NB4 (cell line): ENCODE data around the gene DNAAF3.

ENCODE experiments used
- MYC ChIP-seq: IDR thresholded peaks from 2 replicates; pipeline ENCODE4 v1.6.1; 2011; ENCODE audit warnings: low read depth, low read length
- POLR2A ChIP-seq: IDR thresholded peaks from 2 replicates; pipeline ENCODE4 v1.6.1; 2011; ENCODE audit warnings: mild to moderate bottlenecking; ENCODE audit not compliant: insufficient read length; ENCODE audit errors: extremely low read depth
- TF ChIP-seq, protein P1 (sequence below): IDR thresholded peaks from one replicate; pipeline ENCODE4 v1.5.1; 2012; ENCODE audit warnings: low read depth, low read length
- TF ChIP-seq, protein P2 (sequence below): IDR thresholded peaks from 2 replicates; pipeline ENCODE4 v1.6.1; 2011; ENCODE audit warnings: low read depth, low read length

DNA sequence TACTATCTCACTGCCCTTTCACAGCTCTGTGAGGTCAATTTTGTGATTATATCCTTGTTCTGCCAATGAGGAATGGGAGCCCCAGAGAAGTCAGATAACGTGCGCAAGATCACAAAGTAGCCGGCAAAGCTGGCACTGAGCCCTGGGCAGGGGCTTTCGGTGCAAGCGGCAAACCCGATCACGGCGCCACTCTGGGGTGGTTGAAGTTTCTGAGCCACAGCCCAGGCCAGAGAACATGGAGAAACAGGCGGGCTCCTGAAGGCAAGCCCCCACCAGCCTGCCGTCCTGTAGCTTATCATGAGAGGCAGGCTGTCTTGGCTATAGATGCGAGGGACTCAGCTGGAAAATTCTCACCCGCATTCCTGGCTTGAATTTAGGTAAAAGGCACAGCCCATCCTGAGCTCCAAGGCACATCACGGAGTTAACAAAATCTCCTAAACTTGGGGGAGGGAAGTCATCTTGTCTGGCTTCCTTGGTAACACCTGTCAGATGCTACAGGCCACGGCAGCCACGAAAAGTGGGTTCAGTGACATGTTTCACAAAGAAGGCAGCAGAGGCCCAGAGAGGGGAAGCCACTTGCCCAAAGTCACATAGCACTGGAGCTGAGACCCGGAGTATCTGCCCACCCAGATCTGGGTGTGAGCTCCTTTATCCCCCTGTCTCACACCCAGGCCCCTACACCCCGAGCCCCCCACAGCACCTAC is 29.9 kb downstream of the DNAAF3 start:
- TF ChIP-seq POLR2A, result no peak
- TF ChIP-seq, protein P1, sequence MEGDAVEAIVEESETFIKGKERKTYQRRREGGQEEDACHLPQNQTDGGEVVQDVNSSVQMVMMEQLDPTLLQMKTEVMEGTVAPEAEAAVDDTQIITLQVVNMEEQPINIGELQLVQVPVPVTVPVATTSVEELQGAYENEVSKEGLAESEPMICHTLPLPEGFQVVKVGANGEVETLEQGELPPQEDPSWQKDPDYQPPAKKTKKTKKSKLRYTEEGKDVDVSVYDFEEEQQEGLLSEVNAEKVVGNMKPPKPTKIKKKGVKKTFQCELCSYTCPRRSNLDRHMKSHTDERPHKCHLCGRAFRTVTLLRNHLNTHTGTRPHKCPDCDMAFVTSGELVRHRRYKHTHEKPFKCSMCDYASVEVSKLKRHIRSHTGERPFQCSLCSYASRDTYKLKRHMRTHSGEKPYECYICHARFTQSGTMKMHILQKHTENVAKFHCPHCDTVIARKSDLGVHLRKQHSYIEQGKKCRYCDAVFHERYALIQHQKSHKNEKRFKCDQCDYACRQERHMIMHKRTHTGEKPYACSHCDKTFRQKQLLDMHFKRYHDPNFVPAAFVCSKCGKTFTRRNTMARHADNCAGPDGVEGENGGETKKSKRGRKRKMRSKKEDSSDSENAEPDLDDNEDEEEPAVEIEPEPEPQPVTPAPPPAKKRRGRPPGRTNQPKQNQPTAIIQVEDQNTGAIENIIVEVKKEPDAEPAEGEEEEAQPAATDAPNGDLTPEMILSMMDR, result no peak
- TF ChIP-seq, protein P2, sequence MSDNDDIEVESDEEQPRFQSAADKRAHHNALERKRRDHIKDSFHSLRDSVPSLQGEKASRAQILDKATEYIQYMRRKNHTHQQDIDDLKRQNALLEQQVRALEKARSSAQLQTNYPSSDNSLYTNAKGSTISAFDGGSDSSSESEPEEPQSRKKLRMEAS, result no peak
- no peak for TF ChIP-seq MYC
